DMS114 treated with DMSO at 0.1 percent for 48 hours (cell line): ENCODE data around the gene CALCA.

Experiments used
- DNase-seq: peaks from one replicate; lab custom pipeline; 2025; ENCODE audit not compliant: unreplicated experiment; lab: John Stamatoyannopoulos, UW

CALCA gene

GRCh38 chr11:14949437-14950147 is 22.6 kb downstream of the CALCA start:
- DNase-seq = no peak

- no peak for DNase-seq
Measured at GRCh38 chr11:14942745-14943144, 29.4 kb downstream of the CALCA start.

- DNase-seq = no peak
Measured at GRCh38 chr11:14938936-14939335, 33.2 kb downstream of the CALCA start.

GRCh38 chr11:14934641-14935351 is 37.4 kb downstream of the CALCA start:
- no peak for DNase-seq

- no peak for DNase-seq
Measured at GRCh38 chr11:14932447-14932846, 39.7 kb downstream of the CALCA start.

- DNase-seq = no peak
Measured at GRCh38 chr11:14930369-14930768, 41.8 kb downstream of the CALCA start.

GRCh38 chr11:14927146-14927545 is 45.0 kb downstream of the CALCA start:
- no peak for DNase-seq

GRCh38 chr11:14924318-14924717 is 47.8 kb downstream of the CALCA start:
- no peak for DNase-seq
